H1 (cell line): ENCODE results near the gene UBE3B. TPM values are rescaled to one million over a fixed set of nuclear protein-coding genes. Genes with fewer than 3 reads are reported as not detected.

ENCODE experiments used
- CTCF ChIA-PET: fragments of 300-600 bp; sonication (Branson Sonifier 250); formaldehyde crosslinking; loops from one replicate; lab custom pipeline; 2021; ENCODE audit not compliant: partially characterized antibody; lab: Charles Lee
- POLR2A ChIA-PET: fragments of 300-600 bp; sonication (Branson Sonifier 250); formaldehyde crosslinking; loops from one replicate; lab custom pipeline; 2021; ENCODE audit warnings: inconsistent platforms; ENCODE audit not compliant: partially characterized antibody; lab: Charles Lee
- DNase-seq, 2 experiments: peaks; one replicate each; pipeline versions ENCODE4 v3.0.0 to v3.0.0-alpha.2; 2010 to 2022; ENCODE audit warnings: low spot score in 2 of 2, low read depth in 1 of 2, mixed read lengths in 1 of 2
- FAIRE-seq: peaks from 2 replicates; lab custom pipeline; 2011; peaks lifted over from hg19 to GRCh38; lab: Jason Lieb, UNC
- H2AFZ ChIP-seq: 2 replicates; pipeline ENCODE4 v1.8.1; 2012; ENCODE audit warnings: low read length, inconsistent platforms
- H2AK5ac ChIP-seq: 2 replicates; pipeline ENCODE4 v1.6.1; 2013; ENCODE audit warnings: low read depth, low read length
- H2BK120ac ChIP-seq: replicated peaks from 2 replicates; pipeline ENCODE3; 2013; ENCODE audit warnings: low read depth, low read length, inconsistent platforms
- H2BK12ac ChIP-seq: 2 replicates; pipeline ENCODE4 v1.6.1; 2013; ENCODE audit warnings: low read depth, low read length
- H2BK15ac ChIP-seq: 2 replicates; pipeline ENCODE4 v1.6.1; 2013; ENCODE audit warnings: low read length
- H2BK20ac ChIP-seq: 2 replicates; pipeline ENCODE4 v1.6.1; 2013; ENCODE audit warnings: low read length
- H2BK5ac ChIP-seq: 2 replicates; pipeline ENCODE4 v1.6.1; 2013; ENCODE audit warnings: low read depth, low read length
- H3K14ac ChIP-seq: 2 replicates; pipeline ENCODE4 v1.6.1; 2013; ENCODE audit warnings: inconsistent platforms; ENCODE audit not compliant: insufficient read length
- H3K18ac ChIP-seq: 2 replicates; pipeline ENCODE4 v1.6.1; 2013; ENCODE audit warnings: low read length; ENCODE audit errors: extremely low read depth
- H3K23ac ChIP-seq: 2 replicates; pipeline ENCODE4 v1.6.1; 2013; ENCODE audit warnings: inconsistent platforms; ENCODE audit not compliant: insufficient read length
- H3K23me2 ChIP-seq: 2 replicates; pipeline ENCODE4 v1.6.1; 2013; ENCODE audit warnings: low read depth, low read length
- H3K27ac ChIP-seq: 2 replicates; pipeline ENCODE4 v1.6.1; 2011; ENCODE audit warnings: low read depth, low read length, inconsistent platforms
- H3K27me3 ChIP-seq, 4 experiments: replicated peaks in 1 of 4; 1 replicate in 1 of 4; 2 replicates in 3 of 4; pipeline versions ENCODE4 v1.6.1 to v1.8.1; 2011 to 2013; ENCODE audit warnings: low read length in 3 of 4, mild to moderate bottlenecking in 3 of 4, inconsistent platforms in 2 of 4, mixed read lengths in 2 of 4, moderate library complexity in 1 of 4; ENCODE audit not compliant: control insufficient read depth in 3 of 4, insufficient read depth in 3 of 4; ENCODE audit errors: extremely low read depth in 1 of 4
- H3K36me3 ChIP-seq, 4 experiments: 2 replicates each; pipeline versions ENCODE4 v1.6.1 to v1.8.1; 2011 to 2013; ENCODE audit warnings: mild to moderate bottlenecking in 4 of 4, low read length in 3 of 4, moderate library complexity in 2 of 4, control low read depth in 1 of 4, inconsistent platforms in 1 of 4; ENCODE audit not compliant: insufficient read depth in 4 of 4, control insufficient read depth in 2 of 4
- H3K4ac ChIP-seq: replicated peaks from 2 replicates; pipeline ENCODE3; 2013; ENCODE audit warnings: low read length, low read depth, mixed read lengths, inconsistent platforms; ENCODE audit not compliant: insufficient read length
- H3K4me1 ChIP-seq, 4 experiments: replicated peaks in 1 of 4; 1 replicate in 1 of 4; 2 replicates in 3 of 4; pipeline versions ENCODE4 v1.6.1 to v1.8.1; 2011 to 2013; ENCODE audit warnings: low read length in 3 of 4, inconsistent platforms in 2 of 4, mixed read lengths in 1 of 4; ENCODE audit not compliant: insufficient read depth in 4 of 4, control insufficient read depth in 3 of 4
- H3K4me2 ChIP-seq, 2 experiments: 2 replicates each; pipeline versions ENCODE4 v1.6.1 to v1.8.1; 2011 to 2013; ENCODE audit warnings: low read depth in 2 of 2, low read length in 2 of 2, control low read depth in 1 of 2, inconsistent platforms in 1 of 2, mild to moderate bottlenecking in 1 of 2; ENCODE audit not compliant: insufficient read depth in 1 of 2
- H3K4me3 ChIP-seq, 4 experiments: fragments of 200-600, 300-600 bp in 1 of 4; sonication (generic), shearing (Covaris generic), sonication (Bioruptor Twin) in 1 of 4; 2 replicates each; pipeline versions ENCODE4 v1.5.1 to v1.8.1; 2011 to 2016; ENCODE audit warnings: low read length in 4 of 4, low read depth in 3 of 4, control low read depth in 2 of 4, inconsistent platforms in 2 of 4, mild to moderate bottlenecking in 2 of 4, mixed read lengths in 1 of 4, moderate library complexity in 1 of 4; ENCODE audit not compliant: insufficient read depth in 2 of 4; ENCODE audit errors: extremely low read depth in 1 of 4
- H3K56ac ChIP-seq: replicated peaks from 2 replicates; pipeline ENCODE3; 2013; ENCODE audit warnings: low read depth, mild to moderate bottlenecking, mixed read lengths, low read length, inconsistent platforms; ENCODE audit not compliant: insufficient read length
- H3K79me1 ChIP-seq: 2 replicates; pipeline ENCODE4 v1.6.1; 2013; ENCODE audit warnings: low read depth, low read length, control low read depth
- H3K79me2 ChIP-seq, 2 experiments: 2 replicates each; pipeline versions ENCODE4 v1.6.1 to v1.8.1; 2012 to 2013; ENCODE audit warnings: low read length in 2 of 2, mild to moderate bottlenecking in 2 of 2, inconsistent platforms in 1 of 2; ENCODE audit not compliant: insufficient read depth in 2 of 2, control insufficient read depth in 1 of 2
- H3K9ac ChIP-seq, 4 experiments: replicated peaks in 1 of 4; 1 replicate in 1 of 4; 2 replicates in 3 of 4; pipeline versions ENCODE4 v1.6.1 to v1.8.1; 2011 to 2013; ENCODE audit warnings: low read depth in 3 of 4, low read length in 3 of 4, control low read depth in 2 of 4, mild to moderate bottlenecking in 2 of 4, moderate library complexity in 2 of 4, inconsistent platforms in 1 of 4; ENCODE audit errors: extremely low read depth in 1 of 4
- H3K9me3 ChIP-seq, 2 experiments: 2 replicates each; pipeline versions ENCODE4 v1.6.1 to v1.8.1; 2012 to 2013; ENCODE audit warnings: mild to moderate bottlenecking in 2 of 2, moderate library complexity in 2 of 2, control low read depth in 1 of 2, inconsistent platforms in 1 of 2, low read depth in 1 of 2, low read length in 1 of 2, mixed read lengths in 1 of 2; ENCODE audit not compliant: insufficient read depth in 2 of 2
- H4K20me1 ChIP-seq, 2 experiments: replicated peaks in 1 of 2; 2 replicates each; pipeline versions ENCODE3 to v1.8.1; 2011 to 2013; ENCODE audit warnings: inconsistent platforms in 2 of 2, low read length in 2 of 2, mild to moderate bottlenecking in 1 of 2; ENCODE audit not compliant: insufficient read depth in 2 of 2, control insufficient read depth in 1 of 2
- H4K5ac ChIP-seq: 2 replicates; pipeline ENCODE4 v1.6.1; 2013; ENCODE audit warnings: low read length, low read depth, mixed read lengths, inconsistent platforms; ENCODE audit not compliant: insufficient read length
- H4K8ac ChIP-seq: 2 replicates; pipeline ENCODE4 v1.8.0; 2013; ENCODE audit warnings: mild to moderate bottlenecking, moderate library complexity, low read length, inconsistent platforms; ENCODE audit not compliant: insufficient read depth; ENCODE audit errors: extremely low read depth
- H4K91ac ChIP-seq: replicated peaks from 2 replicates; pipeline ENCODE3; 2013; ENCODE audit warnings: low read length, mixed read lengths, inconsistent platforms; ENCODE audit not compliant: insufficient read length
- ASH2L ChIP-seq: fragments of 200-600, 300-600 bp; sonication (generic); IDR thresholded peaks from one replicate; pipeline ENCODE4 v1.7.1; 2017; ENCODE audit warnings: low read length
- CBX8 ChIP-seq: fragments of 300-800, 300-1000 bp; sonication (generic); IDR thresholded peaks from 2 replicates; pipeline ENCODE4 v1.7.1; 2016; ENCODE audit warnings: low read depth, low read length, borderline replicate concordance
- CEBPB ChIP-seq: IDR thresholded peaks from 2 replicates; pipeline ENCODE4 v1.6.1; 2012; ENCODE audit warnings: low read depth, low read length
- CHD1 ChIP-seq: IDR thresholded peaks from 2 replicates; pipeline ENCODE4 v1.6.1; 2012; ENCODE audit warnings: low read depth, low read length, improper control_type of control experiment
- CTCF ChIP-seq, 3 experiments: IDR thresholded peaks; 1 replicate in 2 of 3; 2 replicates in 1 of 3; pipeline versions ENCODE4 v1.5.1 to v1.6.1; 2011; ENCODE audit warnings: low read length in 3 of 3, mild to moderate bottlenecking in 3 of 3, inconsistent platforms in 2 of 3, low read depth in 1 of 3, moderate library complexity in 1 of 3; ENCODE audit not compliant: insufficient read depth in 1 of 3; ENCODE audit errors: control extremely low read depth in 1 of 3
- EGR1 ChIP-seq: IDR thresholded peaks from 2 replicates; pipeline ENCODE4 v1.6.1; 2011; ENCODE audit warnings: low read depth, low read length, borderline replicate concordance
- POLR2AphosphoS5 ChIP-seq: IDR thresholded peaks from 2 replicates; pipeline ENCODE4 v1.6.1; 2011; ENCODE audit warnings: low read depth, low read length
- SIX5 ChIP-seq: IDR thresholded peaks from 2 replicates; pipeline ENCODE4 v1.6.1; 2011; ENCODE audit warnings: mild to moderate bottlenecking, low read depth, low read length
- ZNF274 ChIP-seq: IDR thresholded peaks from 2 replicates; pipeline ENCODE4 v1.7.0; 2012; ENCODE audit warnings: low read length, borderline replicate concordance; ENCODE audit errors: extremely low read depth
- WGBS, 2 experiments: shearing (Covaris generic) in 1 of 2; methylation state at CpG; one replicate each; pipeline versions ENCODE4 v1.1.6 to v1.1.7; 2013 to 2015; ENCODE audit warnings: low lambda C conversion rate in 2 of 2, mixed read lengths in 2 of 2, inconsistent platforms in 1 of 2, low coverage in 1 of 2, missing lambda C conversion rate in 1 of 2; ENCODE audit not compliant: insufficient replicate concordance in 2 of 2, insufficient coverage in 1 of 2, insufficient read length in 1 of 2; ENCODE audit errors: extremely low coverage in 1 of 2, missing lambda C conversion rate in 1 of 2; 5-methylcytosine and 5-hydroxymethylcytosine counted together
- polyA plus RNA-seq, 7 experiments: library from polyadenylated mRNA; depleted of rRNA in 3 of 7; stranded (reverse) in 5 of 7; unstranded in 2 of 7; fragments of >200 nt in 5 of 7; fragments of 200-250 nt in 2 of 7; gene quantifications; 1 replicate in 5 of 7; 2 replicates in 1 of 7; 4 replicates in 1 of 7; pipeline versions ENCODE4 v1.2.1 to v1.2.3, GENCODE V29; 2011 to 2013; ENCODE audit warnings: missing spikeins in 2 of 7, mixed read lengths in 2 of 7
- total RNA-seq: library from RNA; stranded (reverse); fragmentation: NEBNext Ultra II Directional; extraction: Animal tissue kit (Norgen Biotek cat#: 25700); gene quantifications from 2 replicates; pipeline ENCODE4 v1.2.1, GENCODE V29; 2021

Gene UBE3B
- total and polyA plus RNA-seq, 2 of the 8 experiments (the other 6 are each of a cell fraction or from before 2014, with no cell fraction given), result 14.0 to 21.1 TPM

- Histone ChIP-seq H2AK5ac (no peak overlapping the region; the same call in 1 of the 2 replicates), H3K18ac (no peak overlapping the region), H3K27me3 (no peaks in the 10 kb centered on the region), H4K5ac (no peak overlapping the region), H3K9me3 (no peaks in the 10 kb centered on the region), H3K14ac (no peak overlapping the region), H2BK5ac (peak overlapping the region; percentile 19; the same call in 1 of the 2 replicates), H2BK15ac (no peak overlapping the region), H2BK120ac (no peak overlapping the region), H3K4me3 (peak overlapping the region in 2 of 4 experiments; percentile 4 to 20; a peak in 2 of 8 replicates), H3K9ac (no peak overlapping the region; a peak in 1 of 7 replicates), H2AFZ (no peak overlapping the region), H4K91ac (no peak overlapping the region), H2BK12ac (peak overlapping the region; percentile 20; the same call in 1 of the 2 replicates), H3K23ac (no peak overlapping the region), H3K4ac (no peak overlapping the region), H2BK20ac (no peak overlapping the region), H4K20me1 (no peaks in the 10 kb centered on the region), H3K4me1 (peaks cover 9 to 17% (median 11%) of the 10 kb centered on the region in 4 experiments), H3K27ac (0 out of 2 replicates have a peak overlapping the region, but pooled peaks have one; percentile 17), H3K79me1 (no peaks in the 10 kb centered on the region), H3K23me2 (no peaks in the 10 kb centered on the region), H3K4me2 (peak overlapping the region; percentile 45 to 47), H3K36me3 (no peaks in the 10 kb centered on the region), H3K56ac (no peak overlapping the region), H3K79me2 (no peaks in the 10 kb centered on the region), H4K8ac (no peak overlapping the region; the same call in 1 of the 2 replicates)
- WGBS, 2 experiments, result 75% methylated on average over 17 of the region's 17 CpGs; no CpG with 5 or more reads in 1 of the 2 experiments
- DNase-seq, result no peak
- ChIA-PET CTCF (interaction anchor here (1.0 to 12.4 kb wide), 10 partner anchors 12 to 147 kb away, joined by 3 to 245 read pairs (median 6); partner anchors contain the start of genes KCTD10 and UBE3B), POLR2A (interaction anchor here (0.8 to 1.6 kb wide), 3 partner anchors 14 to 162 kb away, joined by 3 to 6 read pairs (median 3); no protein-coding TSS in a partner anchor)
- no peak for FAIRE-seq
- TF ChIP-seq CHD1 (no peak), CEBPB (no peak), EGR1 (no peak), ZNF274 (no peak), CTCF (IDR thresholded peaks at IDR 0.05; ENCODE audit: control extremely low read depth in 1 of 3, insufficient read depth in 1 of 3, low read depth in 1 of 3, low read length in 3 of 3) (no peak), SIX5 (no peak), POLR2AphosphoS5 (no peak), ASH2L (no peak), CBX8 (no peak)
Observed at GRCh38 chr12:109435428-109436187, 41.8 kb upstream of the UBE3B start.
